ENCODE results near the gene ESCO1. TPM values are rescaled to one million over a fixed set of nuclear protein-coding genes. Genes with fewer than 3 reads are reported as not detected.

Gene ESCO1
- total and polyA plus RNA-seq, 2 experiments from 2014 or later, result 10.9 to 22.0 TPM

DNA sequence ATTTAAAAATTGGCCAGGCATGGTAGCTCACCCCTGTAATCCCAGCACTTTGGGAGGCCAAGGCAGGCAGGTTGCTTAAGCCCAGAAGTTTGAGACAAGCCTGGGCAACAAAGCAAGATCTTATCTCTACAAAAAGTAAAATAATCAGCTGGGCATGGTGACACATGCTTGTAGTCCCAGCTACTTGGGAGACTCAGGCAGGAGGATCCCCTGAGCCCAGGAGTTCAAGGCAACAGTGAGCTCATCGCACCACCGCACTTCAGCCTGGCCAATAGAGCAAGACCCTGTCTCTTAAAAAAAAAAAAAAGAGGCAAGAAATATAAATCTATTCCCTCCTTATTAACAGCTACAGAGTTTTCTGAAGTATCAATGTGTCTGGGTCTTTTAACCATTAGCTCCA lies 51.9 kb downstream of the ESCO1 start:
- no peaks in the 10 kb centered on the region for H3K9me3 ChIP-seq (ENCODE audit: low read depth)
- TF ChIP-seq EZH2 (IDR thresholded peaks at IDR 0.05; ENCODE audit: borderline replicate concordance) (no peak), EZH2phosphoT487 (IDR thresholded peaks at IDR 0.05; ENCODE audit: low read depth, severe bottlenecking, unreplicated experiment) (no peak)
- TF ChIP-seq, protein P1, sequence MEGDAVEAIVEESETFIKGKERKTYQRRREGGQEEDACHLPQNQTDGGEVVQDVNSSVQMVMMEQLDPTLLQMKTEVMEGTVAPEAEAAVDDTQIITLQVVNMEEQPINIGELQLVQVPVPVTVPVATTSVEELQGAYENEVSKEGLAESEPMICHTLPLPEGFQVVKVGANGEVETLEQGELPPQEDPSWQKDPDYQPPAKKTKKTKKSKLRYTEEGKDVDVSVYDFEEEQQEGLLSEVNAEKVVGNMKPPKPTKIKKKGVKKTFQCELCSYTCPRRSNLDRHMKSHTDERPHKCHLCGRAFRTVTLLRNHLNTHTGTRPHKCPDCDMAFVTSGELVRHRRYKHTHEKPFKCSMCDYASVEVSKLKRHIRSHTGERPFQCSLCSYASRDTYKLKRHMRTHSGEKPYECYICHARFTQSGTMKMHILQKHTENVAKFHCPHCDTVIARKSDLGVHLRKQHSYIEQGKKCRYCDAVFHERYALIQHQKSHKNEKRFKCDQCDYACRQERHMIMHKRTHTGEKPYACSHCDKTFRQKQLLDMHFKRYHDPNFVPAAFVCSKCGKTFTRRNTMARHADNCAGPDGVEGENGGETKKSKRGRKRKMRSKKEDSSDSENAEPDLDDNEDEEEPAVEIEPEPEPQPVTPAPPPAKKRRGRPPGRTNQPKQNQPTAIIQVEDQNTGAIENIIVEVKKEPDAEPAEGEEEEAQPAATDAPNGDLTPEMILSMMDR (IDR thresholded peaks at IDR 0.05; ENCODE audit: poor library complexity), result no peak
- peaks cover 4% of the 10 kb centered on the region for H3K4me1 ChIP-seq (ENCODE audit: insufficient read depth)
- no peak overlapping the region for H3K4me3 ChIP-seq
- H3K27me3 ChIP-seq, result no peaks in the 10 kb centered on the region
- peaks cover 10% of the 10 kb centered on the region for H3K79me2 ChIP-seq
- DNase-seq (ENCODE audit: low spot score), result no peak
- H3K36me3 ChIP-seq (replicated peaks; ENCODE audit: insufficient read depth, low read depth), result peaks cover 2% of the 10 kb centered on the region
- WGBS (ENCODE audit: low lambda C conversion rate, missing lambda C conversion rate), result 100% methylated on average over 2 of the region's 2 CpGs
- no peak overlapping the region for H3K4me2 ChIP-seq
- no peak overlapping the region for H3K27ac ChIP-seq
- no peak overlapping the region for H2AFZ ChIP-seq
- H4K20me1 ChIP-seq (ENCODE audit: insufficient read depth, poor library complexity, severe bottlenecking), result no peaks in the 10 kb centered on the region
- H3K9me2 ChIP-seq (replicated peaks; ENCODE audit: insufficient read depth), result no peaks in the 10 kb centered on the region

DNA sequence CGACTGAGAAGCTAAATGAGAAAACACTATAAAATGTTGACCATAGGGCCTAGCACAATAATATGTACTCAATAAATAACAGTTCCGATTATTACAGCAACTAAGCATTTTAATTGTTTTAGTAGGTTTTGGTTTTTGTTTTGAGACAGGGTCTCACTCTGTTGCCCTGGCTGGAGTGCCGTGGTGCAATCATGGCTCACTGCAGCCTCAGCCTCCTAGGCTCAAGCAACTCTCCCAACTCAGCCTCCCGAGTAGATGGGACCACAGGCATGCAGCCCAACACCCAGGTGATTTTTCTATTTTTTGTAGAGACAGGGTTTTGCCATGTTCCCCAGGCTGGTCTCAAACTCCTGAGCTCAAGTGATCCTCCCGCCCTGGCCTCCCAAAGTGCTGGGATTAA lies 54.1 kb downstream of the ESCO1 start:
- Histone ChIP-seq H3K9me2 (replicated peaks; ENCODE audit: insufficient read depth) (no peaks in the 10 kb centered on the region), H3K36me3 (replicated peaks; ENCODE audit: insufficient read depth, low read depth) (peaks cover 2% of the 10 kb centered on the region), H3K9me3 (ENCODE audit: low read depth) (no peaks in the 10 kb centered on the region), H3K4me2 (no peak overlapping the region), H3K27me3 (no peaks in the 10 kb centered on the region), H4K20me1 (ENCODE audit: insufficient read depth, poor library complexity, severe bottlenecking) (no peaks in the 10 kb centered on the region), H3K4me3 (no peak overlapping the region), H2AFZ (no peak overlapping the region), H3K79me2 (peaks cover 7% of the 10 kb centered on the region), H3K4me1 (ENCODE audit: insufficient read depth) (peaks cover 4% of the 10 kb centered on the region), H3K27ac (no peak overlapping the region)
- no peak for TF ChIP-seq EZH2 (IDR thresholded peaks at IDR 0.05; ENCODE audit: borderline replicate concordance)
- TF ChIP-seq, protein P1 (IDR thresholded peaks at IDR 0.05; ENCODE audit: poor library complexity), result no peak
- no peak for TF ChIP-seq EZH2phosphoT487 (IDR thresholded peaks at IDR 0.05; ENCODE audit: low read depth, severe bottlenecking, unreplicated experiment)
- 97% methylated on average over 5 of the region's 5 CpGs for WGBS (ENCODE audit: low lambda C conversion rate, missing lambda C conversion rate)
- DNase-seq (ENCODE audit: low spot score), result no peak

DNA sequence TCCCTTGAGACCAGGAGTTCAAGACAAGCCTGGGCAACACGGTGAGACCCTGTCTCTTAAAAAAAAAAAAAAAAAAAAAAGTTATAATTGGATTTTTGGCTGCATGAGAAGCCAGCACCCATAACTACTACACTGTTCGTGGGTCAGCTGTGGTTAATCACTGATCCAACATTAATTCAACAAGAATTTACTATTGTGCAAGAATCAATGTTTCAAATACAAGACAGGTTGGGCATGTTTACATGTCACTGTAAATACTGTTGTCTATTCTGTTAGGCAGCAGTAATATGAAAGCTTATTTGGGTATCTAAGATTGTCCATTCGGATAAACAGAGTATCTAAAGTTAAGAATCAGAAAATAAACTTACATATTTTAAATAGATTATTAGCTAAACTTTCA lies 62.3 kb downstream of the ESCO1 start:
- Histone ChIP-seq H3K27ac (no peak overlapping the region), H2AFZ (no peak overlapping the region), H4K20me1 (ENCODE audit: insufficient read depth, poor library complexity, severe bottlenecking) (no peaks in the 10 kb centered on the region), H3K4me1 (ENCODE audit: insufficient read depth) (no peaks in the 10 kb centered on the region), H3K27me3 (no peaks in the 10 kb centered on the region), H3K4me3 (no peak overlapping the region), H3K79me2 (peaks cover 4% of the 10 kb centered on the region), H3K36me3 (replicated peaks; ENCODE audit: insufficient read depth, low read depth) (no peaks in the 10 kb centered on the region), H3K4me2 (no peak overlapping the region), H3K9me2 (replicated peaks; ENCODE audit: insufficient read depth) (no peaks in the 10 kb centered on the region), H3K9me3 (ENCODE audit: low read depth) (no peaks in the 10 kb centered on the region)
- 85% methylated on average over 3 of the region's 3 CpGs for WGBS (ENCODE audit: low lambda C conversion rate, missing lambda C conversion rate)
- no peak for TF ChIP-seq EZH2 (IDR thresholded peaks at IDR 0.05; ENCODE audit: borderline replicate concordance)
- no peak for DNase-seq (ENCODE audit: low spot score)

DNA sequence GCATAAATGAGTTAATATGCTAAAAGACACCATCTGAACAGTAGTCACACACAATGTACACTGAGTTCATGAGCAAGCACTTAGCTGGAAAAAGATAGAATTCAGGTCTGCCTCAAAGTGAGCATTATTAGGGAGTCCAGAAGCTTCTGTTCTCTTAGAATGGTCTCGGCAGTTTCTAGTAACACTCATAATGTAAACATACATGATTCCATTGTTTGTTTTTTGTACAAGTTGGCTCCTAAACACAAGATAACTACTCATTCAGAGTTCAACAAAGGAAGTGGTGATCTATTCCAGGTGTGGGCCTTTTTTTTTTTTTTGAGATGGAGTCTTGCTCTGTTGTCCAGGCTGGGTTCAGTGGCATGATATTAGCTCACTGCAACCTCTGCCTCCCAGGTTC lies 66.2 kb downstream of the ESCO1 start:
- Histone ChIP-seq H3K9me2 (replicated peaks; ENCODE audit: insufficient read depth) (no peaks in the 10 kb centered on the region), H2AFZ (no peak overlapping the region)

More for the DNA sequence above, 66.2 kb downstream of the ESCO1 start:
- Histone ChIP-seq H3K79me2 (no peaks in the 10 kb centered on the region), H3K27me3 (no peaks in the 10 kb centered on the region), H4K20me1 (ENCODE audit: insufficient read depth, poor library complexity, severe bottlenecking) (no peaks in the 10 kb centered on the region), H3K4me3 (no peak overlapping the region), H3K9me3 (ENCODE audit: low read depth) (no peaks in the 10 kb centered on the region), H3K4me2 (no peak overlapping the region), H3K27ac (no peak overlapping the region), H3K36me3 (replicated peaks; ENCODE audit: insufficient read depth, low read depth) (no peaks in the 10 kb centered on the region), H3K4me1 (ENCODE audit: insufficient read depth) (no peaks in the 10 kb centered on the region)
- 57% methylated on average over 1 of the region's 1 CpG for WGBS (ENCODE audit: low lambda C conversion rate, missing lambda C conversion rate)
- DNase-seq (ENCODE audit: low spot score), result no peak
- TF ChIP-seq, protein P1 (IDR thresholded peaks at IDR 0.05; ENCODE audit: poor library complexity), result no peak
- no peak for TF ChIP-seq EZH2phosphoT487 (IDR thresholded peaks at IDR 0.05; ENCODE audit: low read depth, severe bottlenecking, unreplicated experiment)
- TF ChIP-seq EZH2 (IDR thresholded peaks at IDR 0.05; ENCODE audit: borderline replicate concordance), result no peak
